Karpas-422 (cell line): Measurements from ENCODE around the gene MICAL3. TPM values are rescaled to one million over a fixed set of nuclear protein-coding genes. Genes with fewer than 3 reads are reported as not detected.

Experiments
- DNase-seq: peaks from one replicate; pipeline ENCODE4 v3.0.0-alpha.2; 2015
- H2AFZ ChIP-seq: fragments of 200-600 bp; sonication (generic); 2 replicates; pipeline ENCODE4 v1.6.1; 2014; ENCODE audit warnings: antibody characterized with exemption, low read length, mixed read lengths
- H3K27ac ChIP-seq: fragments of 200-600 bp; sonication (generic); 2 replicates; pipeline ENCODE4 v1.5.1; 2014; ENCODE audit warnings: mild to moderate bottlenecking, low read length, moderate library complexity
- H3K27me3 ChIP-seq: fragments of 200-600 bp; sonication (generic); 2 replicates; pipeline ENCODE4 v1.6.1; 2014; ENCODE audit warnings: low read length, mixed read lengths
- H3K36me3 ChIP-seq: fragments of 200-600 bp; sonication (generic); 2 replicates; pipeline ENCODE4 v1.6.1; 2014; ENCODE audit warnings: low read length, mixed read lengths; ENCODE audit not compliant: insufficient read depth
- H3K4me1 ChIP-seq: fragments of 200-600 bp; sonication (generic); 2 replicates; pipeline ENCODE4 v1.6.1; 2014; ENCODE audit warnings: mild to moderate bottlenecking, low read length, mixed read lengths
- H3K4me2 ChIP-seq: fragments of 200-600 bp; sonication (generic); 2 replicates; pipeline ENCODE4 v1.6.1; 2014; ENCODE audit warnings: low read length, low read depth, mild to moderate bottlenecking; ENCODE audit not compliant: poor library complexity, severe bottlenecking
- H3K4me3 ChIP-seq: fragments of 200-600 bp; sonication (generic); 2 replicates; pipeline ENCODE4 v1.5.1; 2014; ENCODE audit warnings: mild to moderate bottlenecking, antibody characterized with exemption, low read length, mixed read lengths
- H3K79me2 ChIP-seq: fragments of 200-600 bp; sonication (generic); 2 replicates; pipeline ENCODE4 v1.6.1; 2014; ENCODE audit warnings: mild to moderate bottlenecking, low read length, mixed read lengths
- H3K9ac ChIP-seq: fragments of 200-600 bp; sonication (generic); 2 replicates; pipeline ENCODE4 v1.6.0; 2014; ENCODE audit warnings: low read length
- H3K9me2 ChIP-seq: fragments of 200-600 bp; sonication (generic), shearing (Covaris generic); replicated peaks from 2 replicates; pipeline ENCODE4 v1.6.0; 2014; ENCODE audit warnings: mild to moderate bottlenecking, low read length, moderate library complexity; ENCODE audit not compliant: insufficient read depth
- H3K9me3 ChIP-seq: fragments of 300-700, 200-600 bp; sonication (generic); 2 replicates; pipeline ENCODE4 v1.6.1; 2014; ENCODE audit warnings: low read length, mixed read lengths
- H4K20me1 ChIP-seq: fragments of 200-600 bp; sonication (generic); 2 replicates; pipeline ENCODE4 v1.6.1; 2014; ENCODE audit warnings: mild to moderate bottlenecking, antibody characterized with exemption, low read length, low read depth; ENCODE audit not compliant: insufficient read depth
- total RNA-seq: library from RNA; depleted of rRNA; stranded (reverse); fragments of >200 nt; shearing (Covaris generic); gene quantifications from 2 replicates; pipeline ENCODE4 v1.2.3, GENCODE V29; 2014; ENCODE audit warnings: low replicate concordance

The MICAL3 gene
- total RNA-seq, 1 experiment from 2014 or later = 54.9 TPM

DNA sequence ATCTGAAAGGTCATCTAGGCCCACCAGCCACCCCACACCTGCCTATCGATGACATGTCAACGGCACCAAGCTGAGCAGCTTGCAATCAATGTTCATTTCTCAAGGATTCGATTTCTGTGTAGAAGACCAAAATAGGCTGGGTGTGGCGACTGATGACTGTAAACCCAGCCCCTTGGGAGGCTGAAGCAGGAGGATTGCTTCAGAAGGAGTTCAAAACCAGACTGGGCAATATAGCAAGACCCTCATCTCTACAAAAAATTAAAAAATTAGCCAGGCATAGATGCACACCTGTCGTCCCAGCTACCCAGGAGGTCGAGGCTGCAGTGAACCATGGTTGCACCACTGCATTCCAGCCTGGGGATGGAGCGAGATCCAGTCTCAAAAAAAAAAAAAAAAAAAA lies 108.7 kb downstream of the MICAL3 start:
- Histone ChIP-seq H3K79me2 (peaks cover 100% of the 10 kb centered on the region), H3K9me3 (no peaks in the 10 kb centered on the region), H2AFZ (no peak overlapping the region), H3K27ac (no peak overlapping the region), H3K27me3 (no peaks in the 10 kb centered on the region), H3K4me3 (no peak overlapping the region), H3K9ac (no peak overlapping the region), H3K36me3 (no peaks in the 10 kb centered on the region), H4K20me1 (peaks cover 55% of the 10 kb centered on the region), H3K9me2 (no peaks in the 10 kb centered on the region), H3K4me1 (peaks cover 75% of the 10 kb centered on the region), H3K4me2 (no peak overlapping the region)
- no peak for DNase-seq

DNA sequence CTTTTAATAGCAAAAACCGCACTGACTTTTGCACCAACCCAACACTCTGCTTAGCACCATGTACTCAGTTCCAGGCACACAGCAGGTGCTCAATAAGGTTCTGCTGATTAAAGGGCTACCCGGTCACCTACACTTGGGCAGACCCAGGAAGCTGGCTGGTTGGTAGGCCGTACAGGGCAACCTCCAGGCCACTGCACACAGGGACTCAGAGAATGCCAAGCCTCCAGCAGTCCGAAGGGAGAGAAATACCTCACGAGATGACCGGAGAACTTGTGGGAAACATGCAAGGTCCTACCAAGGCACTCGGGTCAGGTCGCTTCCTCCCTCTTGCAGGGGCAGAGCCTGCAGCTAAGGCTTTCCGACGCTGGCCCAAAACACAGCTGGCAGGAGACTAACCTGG lies 109.2 kb downstream of the MICAL3 start:
- Histone ChIP-seq H3K27me3 (no peaks in the 10 kb centered on the region), H3K4me1 (peaks cover 71% of the 10 kb centered on the region), H2AFZ (no peak overlapping the region), H3K27ac (no peak overlapping the region), H3K9me3 (no peaks in the 10 kb centered on the region), H3K4me2 (no peak overlapping the region), H3K9ac (no peak overlapping the region), H4K20me1 (peaks cover 60% of the 10 kb centered on the region), H3K4me3 (no peak overlapping the region), H3K79me2 (peaks cover 100% of the 10 kb centered on the region), H3K36me3 (no peaks in the 10 kb centered on the region), H3K9me2 (no peaks in the 10 kb centered on the region)
- no peak for DNase-seq

DNA sequence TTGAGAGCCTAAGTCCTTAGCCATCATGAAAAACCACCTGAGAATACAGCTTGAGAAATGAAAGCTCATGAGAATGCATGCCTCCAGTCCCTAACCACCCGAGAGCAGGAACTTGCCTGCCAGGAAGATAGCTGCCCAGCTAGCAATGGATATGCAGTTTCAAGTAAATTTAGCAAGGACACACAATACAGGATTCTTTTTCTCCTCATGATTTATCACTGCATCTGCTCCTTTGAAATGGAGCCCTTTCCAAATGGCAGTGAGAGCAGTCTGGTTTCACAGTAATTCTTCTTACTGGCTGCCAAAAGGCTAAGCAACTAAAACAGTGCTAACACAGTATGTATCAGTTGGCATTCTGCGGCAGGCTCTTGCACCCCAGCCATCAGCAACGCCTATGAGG lies 109.9 kb downstream of the MICAL3 start:
- Histone ChIP-seq H4K20me1 (peaks cover 63% of the 10 kb centered on the region), H3K79me2 (peaks cover 100% of the 10 kb centered on the region), H2AFZ (no peak overlapping the region), H3K9me3 (no peaks in the 10 kb centered on the region), H3K27ac (no peak overlapping the region), H3K4me3 (no peak overlapping the region), H3K9ac (no peak overlapping the region), H3K9me2 (no peaks in the 10 kb centered on the region), H3K27me3 (no peaks in the 10 kb centered on the region), H3K36me3 (no peaks in the 10 kb centered on the region), H3K4me2 (no peak overlapping the region), H3K4me1 (peaks cover 64% of the 10 kb centered on the region)
- no peak for DNase-seq

DNA sequence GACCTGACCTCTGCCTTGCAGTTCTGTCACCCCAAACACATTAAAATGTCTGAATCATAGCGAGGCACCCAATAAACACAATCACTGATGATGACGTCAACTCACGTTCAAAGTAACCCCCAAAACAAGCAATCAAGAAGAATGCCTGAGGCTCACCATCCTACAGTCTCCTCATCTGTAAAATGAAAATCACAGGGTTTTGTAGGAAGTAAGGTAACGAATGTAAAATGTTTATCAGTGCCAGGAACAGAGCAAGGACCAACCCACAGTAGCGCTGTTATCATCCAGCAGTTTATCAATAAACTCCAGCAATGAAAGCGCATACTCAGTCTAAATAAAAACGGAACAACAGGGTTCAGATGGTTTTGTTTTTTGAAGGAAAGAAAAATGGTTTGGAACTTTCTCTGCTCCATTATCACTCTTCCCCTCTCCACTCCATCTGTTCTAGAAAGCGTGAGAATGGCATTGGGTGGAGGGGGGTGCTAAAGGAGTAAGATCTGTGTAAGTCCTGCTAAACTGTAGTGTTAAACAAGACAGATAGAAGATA lies 110.5 kb downstream of the MICAL3 start:
- Histone ChIP-seq H3K27me3 (no peaks in the 10 kb centered on the region), H4K20me1 (peaks cover 65% of the 10 kb centered on the region), H3K36me3 (no peaks in the 10 kb centered on the region), H3K4me3 (no peak overlapping the region), H3K4me1 (peaks cover 58% of the 10 kb centered on the region), H3K9me3 (no peaks in the 10 kb centered on the region), H3K9me2 (no peaks in the 10 kb centered on the region), H2AFZ (no peak overlapping the region), H3K27ac (no peak overlapping the region), H3K79me2 (peaks cover 100% of the 10 kb centered on the region), H3K9ac (no peak overlapping the region), H3K4me2 (no peak overlapping the region)
- no peak for DNase-seq

DNA sequence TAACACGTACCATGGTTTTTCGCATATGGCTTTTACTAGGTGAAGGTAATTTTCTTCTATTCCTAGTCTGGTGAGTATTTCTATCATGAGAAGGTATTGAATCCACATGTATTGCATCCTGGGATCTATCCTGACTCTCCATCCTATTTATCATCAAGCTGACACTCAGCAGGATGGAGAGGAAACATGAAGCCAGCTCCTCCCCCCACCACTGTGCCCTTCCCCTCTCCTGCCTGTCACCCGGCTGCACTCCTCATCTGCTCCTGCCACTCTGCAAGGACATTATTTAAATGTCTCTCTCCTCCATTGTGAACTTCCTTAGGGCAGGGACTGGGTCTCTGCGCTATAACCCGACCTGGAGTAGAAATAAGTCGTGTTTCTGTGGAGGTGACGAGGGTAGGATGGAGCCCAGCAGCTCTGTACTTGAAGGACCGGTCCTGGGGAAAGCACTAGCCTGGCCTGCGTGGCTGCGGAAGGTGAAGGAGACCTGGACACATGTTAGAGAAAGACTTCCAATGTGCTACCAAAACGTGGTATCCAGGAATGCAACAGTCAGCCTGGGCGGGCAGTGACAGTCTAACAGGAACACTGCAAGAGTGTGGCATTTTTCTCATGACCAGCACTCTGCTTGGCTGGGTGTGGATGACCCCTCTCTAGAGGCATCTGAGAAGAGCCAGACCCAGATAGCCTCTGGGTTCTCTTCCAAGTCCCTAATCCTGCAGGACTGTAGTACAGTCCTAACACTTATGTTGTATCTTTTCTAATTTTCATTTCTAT lies 111.2 kb downstream of the MICAL3 start:
- no peak for DNase-seq
- H3K9me2 ChIP-seq = no peaks in the 10 kb centered on the region
- H3K9me3 ChIP-seq = no peaks in the 10 kb centered on the region
- no peak overlapping the region for H3K4me3 ChIP-seq
- peaks cover 99% of the 10 kb centered on the region for H3K79me2 ChIP-seq
- peaks cover 65% of the 10 kb centered on the region for H4K20me1 ChIP-seq
- H3K27me3 ChIP-seq = no peaks in the 10 kb centered on the region
- H3K36me3 ChIP-seq = no peaks in the 10 kb centered on the region
- no peak overlapping the region for H2AFZ ChIP-seq
- H3K4me1 ChIP-seq = peaks cover 55% of the 10 kb centered on the region
- H3K27ac ChIP-seq = no peak overlapping the region; the same call in 1 of the 2 replicates
- no peak overlapping the region for H3K4me2 ChIP-seq
- no peak overlapping the region for H3K9ac ChIP-seq

DNA sequence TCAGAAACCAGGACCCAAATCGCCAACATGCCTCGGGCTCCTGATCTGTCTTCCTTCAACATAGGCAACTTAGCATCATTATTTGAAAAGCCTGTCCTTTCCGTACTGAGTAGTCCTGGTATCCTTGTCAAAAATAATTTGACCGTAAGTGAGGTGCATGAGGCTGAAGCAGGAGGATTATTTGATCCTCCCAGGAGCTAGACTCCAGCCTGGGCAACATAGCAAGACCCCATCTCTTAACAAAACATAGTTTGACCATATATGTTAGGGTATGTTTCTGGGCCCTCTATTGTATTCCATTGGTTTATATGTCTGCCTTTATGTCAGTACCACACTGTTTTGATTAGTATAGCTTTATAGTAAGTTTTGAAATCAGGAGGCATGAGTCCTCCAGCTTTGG lies 112.5 kb downstream of the MICAL3 start:
- Histone ChIP-seq H3K9ac (no peak overlapping the region), H3K4me2 (no peak overlapping the region), H2AFZ (no peak overlapping the region), H3K4me1 (peaks cover 50% of the 10 kb centered on the region), H3K9me3 (no peaks in the 10 kb centered on the region), H3K4me3 (no peak overlapping the region), H3K36me3 (peaks cover 4% of the 10 kb centered on the region; the same call in 1 of the 2 replicates), H3K27me3 (no peaks in the 10 kb centered on the region), H3K9me2 (no peaks in the 10 kb centered on the region), H3K27ac (no peak overlapping the region), H3K79me2 (peaks cover 99% of the 10 kb centered on the region), H4K20me1 (peaks cover 53% of the 10 kb centered on the region)
- DNase-seq = no peak

DNA sequence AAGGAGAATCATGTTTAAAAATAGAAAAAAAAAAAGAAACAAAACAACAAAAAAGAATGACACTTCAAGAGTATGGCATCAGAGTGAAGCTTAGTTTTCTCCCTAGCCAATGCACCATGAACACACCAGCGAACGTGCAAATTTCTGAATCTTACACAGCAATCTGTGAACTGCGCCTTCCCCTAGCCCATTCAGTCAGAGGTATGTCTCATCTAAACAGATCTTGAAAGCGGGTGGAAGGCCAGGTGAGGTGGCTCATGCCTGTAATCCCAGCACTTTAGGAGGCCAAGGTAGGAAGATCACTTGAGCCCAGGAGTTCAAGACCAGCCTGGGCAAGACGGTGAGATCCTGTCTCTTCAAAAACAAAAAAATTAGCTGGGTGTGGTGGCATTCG lies 113.1 kb downstream of the MICAL3 start:
- H3K79me2 ChIP-seq = peaks cover 99% of the 10 kb centered on the region
- no peak overlapping the region for H3K9ac ChIP-seq
- peaks cover 49% of the 10 kb centered on the region for H4K20me1 ChIP-seq

DNA sequence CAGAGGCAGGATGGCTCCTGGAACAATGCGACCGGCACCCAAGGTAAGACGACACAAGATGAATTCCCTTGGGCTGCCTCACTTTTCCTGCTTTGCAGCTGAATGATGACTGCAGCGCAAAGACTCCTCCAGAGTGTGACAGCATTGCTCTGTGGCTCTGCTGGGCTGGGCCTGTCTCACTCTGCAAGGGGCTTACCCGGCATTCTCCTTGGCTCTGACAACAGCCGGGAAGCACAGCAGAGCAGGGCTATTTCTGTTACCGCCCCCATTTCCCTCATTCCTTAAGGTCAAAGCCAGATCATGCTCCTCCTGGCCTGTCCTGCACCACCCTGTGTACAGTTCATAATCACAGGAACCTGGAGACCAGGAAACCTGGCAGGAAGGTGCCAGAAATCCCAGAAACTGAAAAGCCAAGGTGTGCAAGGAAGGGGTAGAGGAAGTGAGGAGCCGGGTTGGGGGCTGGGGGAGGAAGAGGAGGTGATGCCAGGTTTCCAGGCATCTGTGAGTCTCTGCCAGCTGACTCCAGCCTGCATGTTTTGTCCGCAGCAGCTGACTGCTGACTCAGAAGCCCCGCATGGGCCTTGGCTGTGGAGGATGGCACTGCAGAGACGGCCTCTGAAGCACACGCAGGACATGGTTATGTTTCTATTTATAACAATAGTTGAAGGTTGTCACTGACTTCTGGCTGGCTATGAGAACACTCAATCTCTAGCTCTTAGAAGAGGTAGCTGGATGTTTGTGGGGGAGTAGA lies 113.6 kb downstream of the MICAL3 start:
- peaks cover 11% of the 10 kb centered on the region; the same call in 1 of the 2 replicates for H3K36me3 ChIP-seq
- no peak overlapping the region for H3K4me3 ChIP-seq
- peaks cover 46% of the 10 kb centered on the region for H4K20me1 ChIP-seq
- no peaks in the 10 kb centered on the region for H3K9me3 ChIP-seq
- no peak overlapping the region for H3K9ac ChIP-seq
- H3K27me3 ChIP-seq = no peaks in the 10 kb centered on the region
- H3K4me2 ChIP-seq = no peak overlapping the region
- no peak for DNase-seq
- H3K9me2 ChIP-seq = no peaks in the 10 kb centered on the region
- peaks cover 99% of the 10 kb centered on the region for H3K79me2 ChIP-seq
- H3K27ac ChIP-seq = no peak overlapping the region
- no peak overlapping the region for H2AFZ ChIP-seq
- peaks cover 48% of the 10 kb centered on the region for H3K4me1 ChIP-seq

More for the DNA sequence above, 113.1 kb downstream of the MICAL3 start:
- H3K9me3 ChIP-seq = no peaks in the 10 kb centered on the region
- H3K4me2 ChIP-seq = no peak overlapping the region
- peaks cover 48% of the 10 kb centered on the region for H3K4me1 ChIP-seq
- H3K9me2 ChIP-seq = no peaks in the 10 kb centered on the region
- no peak overlapping the region for H2AFZ ChIP-seq
- DNase-seq = no peak
- no peak overlapping the region for H3K27ac ChIP-seq
- peaks cover 10% of the 10 kb centered on the region; the same call in 1 of the 2 replicates for H3K36me3 ChIP-seq
- no peaks in the 10 kb centered on the region for H3K27me3 ChIP-seq
- no peak overlapping the region for H3K4me3 ChIP-seq
